GM04504 (cell line): ENCODE data around the gene REXO5.
A peak's percentile ranks its signal among the peaks of the same experiment; 100 is the strongest.
"Not testable (repeated sequence)": the region's sequence is repeated elsewhere in the genome, so short reads cannot be mapped to it uniquely, and the experiment has no call there.

Source experiments
- DNase-seq: peaks from one replicate; pipeline ENCODE4 v3.0.0-alpha.2; 2012; ENCODE audit warnings: low read depth

The REXO5 gene

GRCh38 chr16:20849589-20850390 lies 43.5 kb downstream of the REXO5 start:
- peak; percentile 35 for DNase-seq

- no peak for DNase-seq
Measured at GRCh38 chr16:20850981-20851380, 44.7 kb downstream of the REXO5 start.

GRCh38 chr16:20851601-20852000 lies 45.3 kb downstream of the REXO5 start:
- DNase-seq, result peak; percentile 82

- no peak for DNase-seq
Measured at GRCh38 chr16:20853143-20853542, 46.8 kb downstream of the REXO5 start.

- DNase-seq, result no peak
Measured at GRCh38 chr16:20853981-20854620, 47.8 kb downstream of the REXO5 start.

- DNase-seq, result no peak
Measured at GRCh38 chr16:20854963-20855362, 48.6 kb downstream of the REXO5 start.

GRCh38 chr16:20857281-20857680 lies 51.0 kb downstream of the REXO5 start:
- DNase-seq, result no peak

GRCh38 chr16:20859229-20859628 lies 52.9 kb downstream of the REXO5 start:
- DNase-seq, result no peak

GRCh38 chr16:20859699-20860098 lies 53.4 kb downstream of the REXO5 start:
- DNase-seq, result no peak

GRCh38 chr16:20860361-20860760 lies 54.0 kb downstream of the REXO5 start:
- no peak for DNase-seq

- DNase-seq, result not testable (repeated sequence)
Measured at GRCh38 chr16:20860995-20861394, 54.7 kb downstream of the REXO5 start.

GRCh38 chr16:20862162-20862960 lies 56.0 kb downstream of the REXO5 start:
- no peak for DNase-seq

GRCh38 chr16:20864376-20864775 lies 58.0 kb downstream of the REXO5 start:
- DNase-seq, result not testable (repeated sequence)

- no peak for DNase-seq
Measured at GRCh38 chr16:20865420-20866131, 59.2 kb downstream of the REXO5 start.

GRCh38 chr16:20866145-20866772 lies 59.9 kb downstream of the REXO5 start:
- peak; percentile 59 for DNase-seq

- no peak for DNase-seq
Measured at GRCh38 chr16:20866801-20867200, 60.5 kb downstream of the REXO5 start.

- DNase-seq, result no peak
Measured at GRCh38 chr16:20867585-20867984, 61.3 kb downstream of the REXO5 start.

- DNase-seq, result peak; percentile 51
Measured at GRCh38 chr16:20868890-20869289, 62.6 kb downstream of the REXO5 start.

GRCh38 chr16:20870122-20870820 lies 63.9 kb downstream of the REXO5 start:
- no peak for DNase-seq

GRCh38 chr16:20871258-20871657 lies 64.9 kb downstream of the REXO5 start:
- no peak for DNase-seq
